HepG2 (cell line): ENCODE results near the gene DRAM1. TPM values are rescaled to one million over a fixed set of nuclear protein-coding genes. Genes with fewer than 3 reads are reported as not detected.

Experiments
- ATM ChIP-seq: fragments of 450-650 bp; IDR thresholded peaks from 2 replicates; pipeline ENCODE4 v1.7.1; 2017; ENCODE audit warnings: mild to moderate bottlenecking, borderline replicate concordance
- CREB1 ChIP-seq, 2 experiments: fragments of 450-650 bp in 1 of 2; IDR thresholded peaks; 2 replicates each; pipeline ENCODE4 v1.6.1; 2016 to 2017; ENCODE audit warnings: control low read depth in 1 of 2, mild to moderate bottlenecking in 1 of 2, missing compliant biosample characterization in 1 of 2, missing genetic modification characterization in 1 of 2
- FOSL2 ChIP-seq: sonication (generic); formaldehyde crosslinking; IDR thresholded peaks from 2 replicates; pipeline ENCODE4 v1.4.0; 2020; ENCODE audit warnings: missing genetic modification reagents
- FOXA3 ChIP-seq: IDR thresholded peaks from 2 replicates; pipeline ENCODE4 v1.6.1; 2016; ENCODE audit warnings: missing genetic modification reagents, missing compliant biosample characterization
- MTF1 ChIP-seq: sonication (generic); formaldehyde crosslinking; IDR thresholded peaks from 2 replicates; pipeline ENCODE4 v1.5.0; 2020; ENCODE audit warnings: missing genetic modification reagents
- NFE2L1 ChIP-seq: sonication (generic); formaldehyde crosslinking; IDR thresholded peaks from 2 replicates; pipeline ENCODE4 v1.4.0; 2020; ENCODE audit warnings: missing genetic modification reagents, mild to moderate bottlenecking, borderline replicate concordance
- NFRKB ChIP-seq: fragments of 450-650 bp; IDR thresholded peaks from 2 replicates; pipeline ENCODE4 v1.6.1; 2017
- POLR2AphosphoS2 ChIP-seq: IDR thresholded peaks from 2 replicates; pipeline ENCODE4 v1.6.1; 2011; ENCODE audit warnings: low read depth, low read length, improper control_type of control experiment
- SNAPC2 ChIP-seq: sonication (generic); formaldehyde crosslinking; IDR thresholded peaks from 2 replicates; pipeline ENCODE4 v1.8.1; 2022; ENCODE audit warnings: mild to moderate bottlenecking, missing genetic modification reagents
- TCF7L2 ChIP-seq: IDR thresholded peaks from 2 replicates; pipeline ENCODE4 v1.6.1; 2011; ENCODE audit warnings: mild to moderate bottlenecking, low read depth, low read length, moderate library complexity
- ZBTB3 ChIP-seq: sonication (generic); formaldehyde crosslinking; IDR thresholded peaks from 2 replicates; pipeline ENCODE4 v1.4.0; 2020; ENCODE audit warnings: low read depth, mild to moderate bottlenecking, moderate library complexity, missing genetic modification reagents, borderline replicate concordance
- ZBTB42 ChIP-seq: sonication (generic); formaldehyde crosslinking; IDR thresholded peaks from 2 replicates; pipeline ENCODE4 v1.5.0; 2020; ENCODE audit warnings: mild to moderate bottlenecking, missing genetic modification reagents
- ZBTB7B ChIP-seq: sonication (generic); formaldehyde crosslinking; IDR thresholded peaks from 2 replicates; pipeline ENCODE4 v1.4.0; 2020; ENCODE audit warnings: missing genetic modification reagents
- ZFP36 ChIP-seq: fragments of 150-350 bp; IDR thresholded peaks from 2 replicates; pipeline ENCODE4 v1.6.1; 2018; ENCODE audit warnings: borderline replicate concordance, low read length, low read depth; ENCODE audit not compliant: partially characterized antibody
- ZNF256 ChIP-seq: sonication (generic); formaldehyde crosslinking; conservative IDR thresholded peaks from 2 replicates; pipeline ENCODE4 v1.4.0; 2020; ENCODE audit warnings: missing genetic modification reagents
- ZNF616 ChIP-seq: sonication (generic); formaldehyde crosslinking; IDR thresholded peaks from 2 replicates; pipeline ENCODE4 v1.5.0; 2020; ENCODE audit warnings: low read depth, mild to moderate bottlenecking, missing genetic modification reagents
- ZNF761 ChIP-seq: sonication (generic); formaldehyde crosslinking; conservative IDR thresholded peaks from 2 replicates; pipeline ENCODE4 v1.4.0; 2020; ENCODE audit warnings: mild to moderate bottlenecking, missing genetic modification reagents
- polyA plus RNA-seq, 8 experiments: library from polyadenylated mRNA; depleted of rRNA in 3 of 8; stranded (reverse) in 7 of 8; unstranded in 1 of 8; fragments of >200 nt; fragmentation: Illumina TruSeq in 4 of 8; extraction: Trizol in 4 of 8; gene quantifications; 2 replicates each; pipeline versions ENCODE4 v1.2.1 to v1.2.3, GENCODE V29; 2011 to 2016; ENCODE audit warnings: low read depth in 4 of 8, missing spikeins in 1 of 8, mixed read lengths in 1 of 8; ENCODE audit not compliant: insufficient read depth in 1 of 8
- total RNA-seq, 5 experiments: library from RNA; depleted of rRNA; stranded (reverse); fragments of >200 nt; fragmentation: Illumina TruSeq; extraction: Trizol; gene quantifications; 2 replicates each; pipeline ENCODE4 v1.2.3, GENCODE V29; 2016; ENCODE audit warnings: low read depth in 1 of 5
- TF ChIP-seq, protein P1 (sequence below): sonication (generic); formaldehyde crosslinking; IDR thresholded peaks from 2 replicates; pipeline ENCODE4; 2020; ENCODE audit warnings: missing genetic modification reagents, mild to moderate bottlenecking, borderline replicate concordance
- TF ChIP-seq, protein P2 (sequence below): sonication (generic); formaldehyde crosslinking; IDR thresholded peaks from 2 replicates; pipeline ENCODE4 v1.4.0; 2020; ENCODE audit warnings: mild to moderate bottlenecking, missing genetic modification reagents
- TF ChIP-seq, protein P3 (sequence below): sonication (generic); formaldehyde crosslinking; IDR thresholded peaks from 2 replicates; pipeline ENCODE4 v1.5.0; 2020; ENCODE audit warnings: missing genetic modification reagents
- TF ChIP-seq, protein P4 (sequence below): sonication (generic); formaldehyde crosslinking; IDR thresholded peaks from 2 replicates; pipeline ENCODE4 v1.5.1; 2020; ENCODE audit warnings: missing genetic modification reagents, mild to moderate bottlenecking, borderline replicate concordance

Gene DRAM1
- total and polyA plus RNA-seq, 2 of the 13 experiments (the other 11 are each of a cell fraction or from before 2014, with no cell fraction given): 20.9 to 32.6 TPM

DNA sequence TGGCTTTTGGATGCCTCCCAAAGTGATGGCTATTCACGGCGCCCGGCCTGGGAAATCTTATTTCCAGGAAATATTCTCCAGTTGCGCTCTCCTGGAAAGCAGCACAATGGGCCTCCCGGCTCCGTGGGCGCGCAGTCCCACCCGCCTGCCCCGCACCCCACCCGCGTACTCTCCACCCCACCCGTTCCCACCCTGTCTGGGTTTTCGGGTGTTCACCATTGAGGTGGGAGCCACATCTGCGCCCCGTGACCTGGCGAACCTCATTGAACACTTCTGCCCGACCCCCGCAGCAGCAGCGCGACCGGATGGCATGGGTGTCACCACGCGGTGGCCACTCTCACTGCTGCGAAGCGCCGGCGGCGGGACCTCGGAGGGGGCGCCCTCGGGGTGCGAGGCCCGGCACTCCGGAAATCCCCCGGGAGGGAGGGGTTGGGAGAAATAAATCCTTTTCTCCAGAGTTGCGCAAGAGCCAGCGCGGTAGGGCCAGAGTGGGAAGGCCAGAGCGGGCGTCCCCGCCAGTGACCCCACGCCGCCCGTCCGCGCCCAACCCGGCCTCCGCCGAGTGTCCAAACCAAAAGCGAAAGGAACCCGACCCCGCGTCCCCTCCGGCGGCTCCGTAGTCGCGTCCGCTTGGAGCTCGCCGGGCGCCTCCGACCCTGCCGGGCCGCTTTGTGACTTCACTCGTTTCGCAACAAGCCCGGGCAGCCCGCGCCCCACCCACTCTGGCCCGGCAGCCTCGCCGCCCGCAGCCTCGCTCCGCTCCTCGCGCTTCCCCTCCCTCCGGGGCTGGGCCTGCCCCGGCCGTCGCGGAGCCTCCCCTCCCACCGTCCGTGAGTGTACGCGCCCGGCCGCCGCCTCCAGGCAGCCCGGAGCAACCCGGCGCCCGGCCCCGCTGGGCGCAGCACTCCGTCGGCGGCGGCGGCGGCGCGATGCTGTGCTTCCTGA is at the start of gene DRAM1 (continued):
- TF ChIP-seq, protein P1, sequence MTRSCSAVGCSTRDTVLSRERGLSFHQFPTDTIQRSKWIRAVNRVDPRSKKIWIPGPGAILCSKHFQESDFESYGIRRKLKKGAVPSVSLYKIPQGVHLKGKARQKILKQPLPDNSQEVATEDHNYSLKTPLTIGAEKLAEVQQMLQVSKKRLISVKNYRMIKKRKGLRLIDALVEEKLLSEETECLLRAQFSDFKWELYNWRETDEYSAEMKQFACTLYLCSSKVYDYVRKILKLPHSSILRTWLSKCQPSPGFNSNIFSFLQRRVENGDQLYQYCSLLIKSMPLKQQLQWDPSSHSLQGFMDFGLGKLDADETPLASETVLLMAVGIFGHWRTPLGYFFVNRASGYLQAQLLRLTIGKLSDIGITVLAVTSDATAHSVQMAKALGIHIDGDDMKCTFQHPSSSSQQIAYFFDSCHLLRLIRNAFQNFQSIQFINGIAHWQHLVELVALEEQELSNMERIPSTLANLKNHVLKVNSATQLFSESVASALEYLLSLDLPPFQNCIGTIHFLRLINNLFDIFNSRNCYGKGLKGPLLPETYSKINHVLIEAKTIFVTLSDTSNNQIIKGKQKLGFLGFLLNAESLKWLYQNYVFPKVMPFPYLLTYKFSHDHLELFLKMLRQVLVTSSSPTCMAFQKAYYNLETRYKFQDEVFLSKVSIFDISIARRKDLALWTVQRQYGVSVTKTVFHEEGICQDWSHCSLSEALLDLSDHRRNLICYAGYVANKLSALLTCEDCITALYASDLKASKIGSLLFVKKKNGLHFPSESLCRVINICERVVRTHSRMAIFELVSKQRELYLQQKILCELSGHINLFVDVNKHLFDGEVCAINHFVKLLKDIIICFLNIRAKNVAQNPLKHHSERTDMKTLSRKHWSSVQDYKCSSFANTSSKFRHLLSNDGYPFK (CRISPR knock-in tag): no peak; the same call in 1 of the 2 replicates
- TF ChIP-seq ZNF256 (CRISPR knock-in tag) (no peak), CREB1 (IDR thresholded peaks at IDR 0.05) (no peak), CREB1 (CRISPR knock-in tag; IDR thresholded peaks at IDR 0.05) (no peak; the same call in 1 of the 2 replicates), MTF1 (CRISPR knock-in tag) (no peak), FOXA3 (CRISPR knock-in tag) (peak; percentile 46; the same call in 1 of the 2 replicates), FOSL2 (CRISPR knock-in tag) (no peak), ZFP36 (peak; percentile 98), ZBTB7B (CRISPR knock-in tag) (peak; percentile 92), ZBTB3 (peak; percentile 79), POLR2AphosphoS2 (no peak), ZNF616 (CRISPR knock-in tag) (peak; percentile 77; the same call in 1 of the 2 replicates), ZNF761 (no peak), NFRKB (no peak), TCF7L2 (no peak), SNAPC2 (CRISPR knock-in tag) (no peak), NFE2L1 (CRISPR knock-in tag) (no peak), ZBTB42 (CRISPR knock-in tag) (peak; percentile 17; the same call in 1 of the 2 replicates), ATM (no peak)
- TF ChIP-seq, protein P2, sequence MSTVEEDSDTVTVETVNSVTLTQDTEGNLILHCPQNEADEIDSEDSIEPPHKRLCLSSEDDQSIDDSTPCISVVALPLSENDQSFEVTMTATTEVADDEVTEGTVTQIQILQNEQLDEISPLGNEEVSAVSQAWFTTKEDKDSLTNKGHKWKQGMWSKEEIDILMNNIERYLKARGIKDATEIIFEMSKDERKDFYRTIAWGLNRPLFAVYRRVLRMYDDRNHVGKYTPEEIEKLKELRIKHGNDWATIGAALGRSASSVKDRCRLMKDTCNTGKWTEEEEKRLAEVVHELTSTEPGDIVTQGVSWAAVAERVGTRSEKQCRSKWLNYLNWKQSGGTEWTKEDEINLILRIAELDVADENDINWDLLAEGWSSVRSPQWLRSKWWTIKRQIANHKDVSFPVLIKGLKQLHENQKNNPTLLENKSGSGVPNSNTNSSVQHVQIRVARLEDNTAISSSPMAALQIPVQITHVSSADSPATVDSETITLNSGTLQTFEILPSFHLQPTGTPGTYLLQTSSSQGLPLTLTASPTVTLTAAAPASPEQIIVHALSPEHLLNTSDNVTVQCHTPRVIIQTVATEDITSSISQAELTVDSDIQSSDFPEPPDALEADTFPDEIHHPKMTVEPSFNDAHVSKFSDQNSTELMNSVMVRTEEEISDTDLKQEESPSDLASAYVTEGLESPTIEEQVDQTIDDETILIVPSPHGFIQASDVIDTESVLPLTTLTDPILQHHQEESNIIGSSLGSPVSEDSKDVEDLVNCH: no peak
- TF ChIP-seq, protein P3, sequence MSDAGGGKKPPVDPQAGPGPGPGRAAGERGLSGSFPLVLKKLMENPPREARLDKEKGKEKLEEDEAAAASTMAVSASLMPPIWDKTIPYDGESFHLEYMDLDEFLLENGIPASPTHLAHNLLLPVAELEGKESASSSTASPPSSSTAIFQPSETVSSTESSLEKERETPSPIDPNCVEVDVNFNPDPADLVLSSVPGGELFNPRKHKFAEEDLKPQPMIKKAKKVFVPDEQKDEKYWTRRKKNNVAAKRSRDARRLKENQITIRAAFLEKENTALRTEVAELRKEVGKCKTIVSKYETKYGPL (CRISPR knock-in tag): peak; percentile 66; the same call in 1 of the 2 replicates
- TF ChIP-seq, protein P4, sequence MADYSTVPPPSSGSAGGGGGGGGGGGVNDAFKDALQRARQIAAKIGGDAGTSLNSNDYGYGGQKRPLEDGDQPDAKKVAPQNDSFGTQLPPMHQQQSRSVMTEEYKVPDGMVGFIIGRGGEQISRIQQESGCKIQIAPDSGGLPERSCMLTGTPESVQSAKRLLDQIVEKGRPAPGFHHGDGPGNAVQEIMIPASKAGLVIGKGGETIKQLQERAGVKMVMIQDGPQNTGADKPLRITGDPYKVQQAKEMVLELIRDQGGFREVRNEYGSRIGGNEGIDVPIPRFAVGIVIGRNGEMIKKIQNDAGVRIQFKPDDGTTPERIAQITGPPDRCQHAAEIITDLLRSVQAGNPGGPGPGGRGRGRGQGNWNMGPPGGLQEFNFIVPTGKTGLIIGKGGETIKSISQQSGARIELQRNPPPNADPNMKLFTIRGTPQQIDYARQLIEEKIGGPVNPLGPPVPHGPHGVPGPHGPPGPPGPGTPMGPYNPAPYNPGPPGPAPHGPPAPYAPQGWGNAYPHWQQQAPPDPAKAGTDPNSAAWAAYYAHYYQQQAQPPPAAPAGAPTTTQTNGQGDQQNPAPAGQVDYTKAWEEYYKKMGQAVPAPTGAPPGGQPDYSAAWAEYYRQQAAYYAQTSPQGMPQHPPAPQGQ (CRISPR knock-in tag): no peak
